ENCODE results near the gene C16orf96. TPM values are rescaled to one million over a fixed set of nuclear protein-coding genes. Genes with fewer than 3 reads are reported as not detected.

The C16orf96 gene
- total RNA-seq, 1 experiment from 2014 or later = 1.3 TPM

DNA sequence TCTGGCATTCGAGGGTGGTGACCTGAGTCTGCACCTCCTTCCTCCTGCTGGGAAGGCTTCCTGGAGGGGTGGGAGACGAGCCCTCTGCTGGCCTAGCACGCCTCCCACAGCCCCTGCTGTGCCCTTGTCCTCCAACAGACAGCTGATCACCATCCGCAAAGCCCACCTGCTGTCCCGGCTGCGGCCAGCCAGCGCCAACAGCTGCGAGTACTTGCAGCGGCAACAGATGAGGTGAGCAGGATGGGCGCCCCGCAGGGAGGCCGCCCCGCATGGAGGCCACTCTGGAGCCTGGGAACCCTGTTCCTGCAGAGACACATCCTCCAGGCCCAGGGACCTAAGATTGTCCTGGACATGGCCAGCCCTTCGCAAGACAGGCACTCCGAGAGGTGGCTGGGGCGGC is 36.9 kb downstream of the C16orf96 start (continued):
- TF ChIP-seq ZNF532 (CRISPR knock-in tag; IDR thresholded peaks at IDR 0.05; ENCODE audit: borderline replicate concordance) = no peak
- TF ChIP-seq, protein P1, sequence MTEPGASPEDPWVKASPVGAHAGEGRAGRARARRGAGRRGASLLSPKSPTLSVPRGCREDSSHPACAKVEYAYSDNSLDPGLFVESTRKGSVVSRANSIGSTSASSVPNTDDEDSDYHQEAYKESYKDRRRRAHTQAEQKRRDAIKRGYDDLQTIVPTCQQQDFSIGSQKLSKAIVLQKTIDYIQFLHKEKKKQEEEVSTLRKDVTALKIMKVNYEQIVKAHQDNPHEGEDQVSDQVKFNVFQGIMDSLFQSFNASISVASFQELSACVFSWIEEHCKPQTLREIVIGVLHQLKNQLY (CRISPR knock-in tag; IDR thresholded peaks at IDR 0.05) = no peak
- TF ChIP-seq, protein P2, sequence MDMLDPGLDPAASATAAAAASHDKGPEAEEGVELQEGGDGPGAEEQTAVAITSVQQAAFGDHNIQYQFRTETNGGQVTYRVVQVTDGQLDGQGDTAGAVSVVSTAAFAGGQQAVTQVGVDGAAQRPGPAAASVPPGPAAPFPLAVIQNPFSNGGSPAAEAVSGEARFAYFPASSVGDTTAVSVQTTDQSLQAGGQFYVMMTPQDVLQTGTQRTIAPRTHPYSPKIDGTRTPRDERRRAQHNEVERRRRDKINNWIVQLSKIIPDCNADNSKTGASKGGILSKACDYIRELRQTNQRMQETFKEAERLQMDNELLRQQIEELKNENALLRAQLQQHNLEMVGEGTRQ (CRISPR knock-in tag; IDR thresholded peaks at IDR 0.05) = 0 out of 2 replicates have a peak, but pooled peaks have one; percentile 40
- TF ChIP-seq CREB1 (CRISPR knock-in tag; IDR thresholded peaks at IDR 0.05) = no peak
- no peak for TF ChIP-seq IRF2 (CRISPR knock-in tag; IDR thresholded peaks at IDR 0.05; ENCODE audit: borderline replicate concordance, low read depth)
- TF ChIP-seq ZNF423 (CRISPR knock-in tag; IDR thresholded peaks at IDR 0.05) = peak; percentile 99
- TF ChIP-seq, protein P3, sequence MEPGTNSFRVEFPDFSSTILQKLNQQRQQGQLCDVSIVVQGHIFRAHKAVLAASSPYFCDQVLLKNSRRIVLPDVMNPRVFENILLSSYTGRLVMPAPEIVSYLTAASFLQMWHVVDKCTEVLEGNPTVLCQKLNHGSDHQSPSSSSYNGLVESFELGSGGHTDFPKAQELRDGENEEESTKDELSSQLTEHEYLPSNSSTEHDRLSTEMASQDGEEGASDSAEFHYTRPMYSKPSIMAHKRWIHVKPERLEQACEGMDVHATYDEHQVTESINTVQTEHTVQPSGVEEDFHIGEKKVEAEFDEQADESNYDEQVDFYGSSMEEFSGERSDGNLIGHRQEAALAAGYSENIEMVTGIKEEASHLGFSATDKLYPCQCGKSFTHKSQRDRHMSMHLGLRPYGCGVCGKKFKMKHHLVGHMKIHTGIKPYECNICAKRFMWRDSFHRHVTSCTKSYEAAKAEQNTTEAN (CRISPR knock-in tag; IDR thresholded peaks at IDR 0.05) = no peak
- no peak for TF ChIP-seq ZMAT4 (CRISPR knock-in tag; IDR thresholded peaks at IDR 0.05)
- TF ChIP-seq, protein P4, sequence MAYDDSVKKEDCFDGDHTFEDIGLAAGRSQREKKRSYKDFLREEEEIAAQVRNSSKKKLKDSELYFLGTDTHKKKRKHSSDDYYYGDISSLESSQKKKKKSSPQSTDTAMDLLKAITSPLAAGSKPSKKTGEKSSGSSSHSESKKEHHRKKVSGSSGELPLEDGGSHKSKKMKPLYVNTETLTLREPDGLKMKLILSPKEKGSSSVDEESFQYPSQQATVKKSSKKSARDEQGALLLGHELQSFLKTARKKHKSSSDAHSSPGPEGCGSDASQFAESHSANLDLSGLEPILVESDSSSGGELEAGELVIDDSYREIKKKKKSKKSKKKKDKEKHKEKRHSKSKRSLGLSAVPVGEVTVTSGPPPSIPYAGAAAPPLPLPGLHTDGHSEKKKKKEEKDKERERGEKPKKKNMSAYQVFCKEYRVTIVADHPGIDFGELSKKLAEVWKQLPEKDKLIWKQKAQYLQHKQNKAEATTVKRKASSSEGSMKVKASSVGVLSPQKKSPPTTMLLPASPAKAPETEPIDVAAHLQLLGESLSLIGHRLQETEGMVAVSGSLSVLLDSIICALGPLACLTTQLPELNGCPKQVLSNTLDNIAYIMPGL (CRISPR knock-in tag; IDR thresholded peaks at IDR 0.05) = no peak

DNA sequence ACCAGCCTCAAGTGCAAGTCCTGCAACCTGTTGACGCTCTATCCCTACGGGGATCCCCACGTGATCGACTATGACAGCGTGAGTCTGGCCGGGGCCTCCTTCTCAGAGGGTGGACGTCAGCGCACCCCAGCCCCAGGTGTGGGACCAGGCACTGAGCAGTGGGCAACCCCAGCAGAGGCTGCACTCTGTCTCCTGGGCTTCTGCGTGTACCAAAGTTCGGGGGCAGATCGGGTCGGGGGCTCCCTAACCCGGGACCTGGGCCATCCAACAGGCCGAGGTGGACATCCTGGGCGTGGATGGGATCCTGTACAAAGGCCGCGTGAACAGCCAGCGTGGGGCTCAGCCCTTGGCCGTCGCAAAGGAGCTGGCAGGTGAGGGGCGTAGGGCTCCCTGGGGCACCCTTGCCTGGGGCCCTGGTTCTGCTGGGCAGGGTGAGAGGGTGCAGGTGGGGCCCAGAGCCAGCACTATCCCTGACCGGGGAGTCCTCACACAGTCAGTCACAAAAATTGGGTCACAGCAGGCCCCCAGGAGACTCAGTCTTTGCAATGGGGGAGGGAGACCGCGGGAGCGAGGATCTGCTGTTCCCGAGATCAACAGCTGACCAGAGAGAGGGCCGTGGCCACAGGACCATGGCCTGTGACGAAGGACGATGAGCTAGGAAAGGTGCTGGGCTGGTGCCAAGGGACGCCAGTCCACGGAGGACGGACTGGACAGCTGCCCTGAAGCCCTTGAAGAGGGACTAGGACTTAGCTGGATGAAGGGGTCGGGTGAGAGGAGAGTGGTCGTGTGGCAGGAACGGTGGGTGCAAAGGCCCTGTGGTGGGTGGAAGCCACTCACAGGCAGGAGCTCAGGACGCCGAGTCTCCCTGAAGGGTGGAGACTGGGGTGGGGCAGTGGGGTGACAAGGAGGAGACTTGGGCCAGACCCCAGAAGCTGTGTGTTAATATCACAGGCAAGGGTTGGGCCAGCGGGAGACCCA is 38.6 kb downstream of the C16orf96 start:
- DNase-seq (ENCODE audit: low spot score) = no peak
- H3K36me3 Mint-ChIP-seq = no peaks in the 10 kb centered on the region
- CTCF ChIA-PET = interaction anchor here (0.9 to 3.6 kb wide), 5 partner anchors 9 to 77 kb away, joined by 3 to 14 read pairs (median 5); no protein-coding TSS in a partner anchor
- ATAC-seq = no peak
- peak overlapping the region; percentile 34; the same call in 1 of the 2 replicates for H3K27ac Mint-ChIP-seq
- no peaks in the 10 kb centered on the region for H3K9me3 Mint-ChIP-seq
- no peak overlapping the region for H3K4me3 Mint-ChIP-seq
- TF ChIP-seq GTF2I (CRISPR knock-in tag; conservative IDR thresholded peaks at IDR 0.05) = peak; percentile 65; the same call in 1 of the 2 replicates
- no peak for TF ChIP-seq SMAD4 (CRISPR knock-in tag; IDR thresholded peaks at IDR 0.05)
- POLR2A ChIA-PET = interaction anchor here (0.5 kb wide), 1 partner anchor 36 kb away, joined by 4 read pairs; no protein-coding TSS in a partner anchor
- H3K4me1 Mint-ChIP-seq = peaks cover 19% of the 10 kb centered on the region
- H3K27me3 Mint-ChIP-seq (ENCODE audit: low read depth) = no peaks in the 10 kb centered on the region

All from WTC11 (cell line).